8988T (cell line): ENCODE data around the gene SLC27A4.
"Not testable (repeated sequence)": the region's sequence is repeated elsewhere in the genome, so short reads cannot be mapped to it uniquely, and the experiment has no call there.

Experiments
- DNase-seq: peaks from one replicate; pipeline ENCODE4 v3.0.0; 2011

Gene SLC27A4

GRCh38 chr9:128325629-128326028, 14.7 kb upstream of the SLC27A4 start:
- no peak for DNase-seq

- DNase-seq, result no peak
Measured at GRCh38 chr9:128333451-128333869, 6.9 kb upstream of the SLC27A4 start.

GRCh38 chr9:128335161-128335560, 5.2 kb upstream of the SLC27A4 start:
- DNase-seq, result no peak

GRCh38 chr9:128335914-128336313, 4.4 kb upstream of the SLC27A4 start:
- DNase-seq, result no peak

- no peak for DNase-seq
Measured at GRCh38 chr9:128337936-128338335, 2.4 kb upstream of the SLC27A4 start.

- DNase-seq, result not testable (repeated sequence)
Measured at GRCh38 chr9:128338852-128339614, 1.3 kb upstream of the SLC27A4 start.

- DNase-seq, result no peak
Measured at GRCh38 chr9:128340691-128341434, 536 bp downstream of the SLC27A4 start.

GRCh38 chr9:128341435-128341849, 1.1 kb downstream of the SLC27A4 start:
- peak; percentile 84 for DNase-seq

GRCh38 chr9:128342971-128343680, 2.8 kb downstream of the SLC27A4 start:
- DNase-seq, result no peak

- DNase-seq, result no peak
Measured at GRCh38 chr9:128343855-128344254, 3.5 kb downstream of the SLC27A4 start.

- no peak for DNase-seq
Measured at GRCh38 chr9:128344931-128345605, 4.7 kb downstream of the SLC27A4 start.

- no peak for DNase-seq
Measured at GRCh38 chr9:128349125-128349524, 8.8 kb downstream of the SLC27A4 start.

GRCh38 chr9:128349772-128350171, 9.4 kb downstream of the SLC27A4 start:
- no peak for DNase-seq

GRCh38 chr9:128355451-128355850, 15.1 kb downstream of the SLC27A4 start:
- DNase-seq, result no peak

GRCh38 chr9:128358090-128358489, 17.8 kb downstream of the SLC27A4 start:
- no peak for DNase-seq

GRCh38 chr9:128358861-128359260, 18.5 kb downstream of the SLC27A4 start:
- no peak for DNase-seq

- no peak for DNase-seq
Measured at GRCh38 chr9:128360826-128361225, 20.5 kb downstream of the SLC27A4 start.

GRCh38 chr9:128361296-128361985, 21.1 kb downstream of the SLC27A4 start:
- no peak for DNase-seq

- DNase-seq, result peak; percentile 92
Measured at GRCh38 chr9:128361986-128362646, 21.8 kb downstream of the SLC27A4 start.

GRCh38 chr9:128362774-128363173, 22.4 kb downstream of the SLC27A4 start:
- no peak for DNase-seq

GRCh38 chr9:128365525-128365924, 25.2 kb downstream of the SLC27A4 start:
- no peak for DNase-seq
